ENCODE results near the gene LRRC47.

DNA sequence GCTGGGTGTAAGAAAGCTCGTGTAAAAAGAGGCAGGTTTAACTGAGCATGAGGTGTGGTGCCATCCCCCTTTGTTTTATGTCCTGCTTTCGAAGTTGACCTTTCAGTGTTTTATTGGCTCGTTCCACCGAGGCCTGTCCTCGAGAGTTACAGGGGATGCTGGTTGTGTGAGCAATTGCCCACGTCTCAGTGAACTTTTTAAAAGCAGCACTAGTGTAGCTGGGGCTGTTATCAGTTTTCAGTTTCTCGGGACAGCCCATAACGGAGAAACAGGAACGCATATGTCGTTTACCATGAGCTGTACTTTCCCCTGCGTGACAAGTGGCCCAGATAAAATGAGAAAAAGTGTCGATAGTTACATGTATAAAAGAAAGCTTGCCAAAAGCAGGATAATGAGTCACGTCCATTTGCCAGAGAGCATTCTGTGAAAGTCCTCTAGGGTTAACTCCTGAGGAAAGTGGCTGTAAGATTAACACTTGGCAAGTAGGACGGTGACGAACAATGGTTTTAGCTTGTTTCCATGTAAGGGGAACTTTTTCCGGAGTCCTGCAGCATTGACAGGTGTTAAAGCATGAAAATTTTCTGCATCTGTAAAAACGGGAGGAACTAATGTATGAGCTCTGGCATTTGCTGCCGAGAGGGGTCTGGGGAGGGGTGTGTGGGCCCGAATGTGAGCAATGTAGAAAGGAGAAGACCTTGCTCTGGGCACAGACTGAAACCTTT lies 7.8 kb upstream of the LRRC47 start:
- TF ChIP-seq, protein P1, sequence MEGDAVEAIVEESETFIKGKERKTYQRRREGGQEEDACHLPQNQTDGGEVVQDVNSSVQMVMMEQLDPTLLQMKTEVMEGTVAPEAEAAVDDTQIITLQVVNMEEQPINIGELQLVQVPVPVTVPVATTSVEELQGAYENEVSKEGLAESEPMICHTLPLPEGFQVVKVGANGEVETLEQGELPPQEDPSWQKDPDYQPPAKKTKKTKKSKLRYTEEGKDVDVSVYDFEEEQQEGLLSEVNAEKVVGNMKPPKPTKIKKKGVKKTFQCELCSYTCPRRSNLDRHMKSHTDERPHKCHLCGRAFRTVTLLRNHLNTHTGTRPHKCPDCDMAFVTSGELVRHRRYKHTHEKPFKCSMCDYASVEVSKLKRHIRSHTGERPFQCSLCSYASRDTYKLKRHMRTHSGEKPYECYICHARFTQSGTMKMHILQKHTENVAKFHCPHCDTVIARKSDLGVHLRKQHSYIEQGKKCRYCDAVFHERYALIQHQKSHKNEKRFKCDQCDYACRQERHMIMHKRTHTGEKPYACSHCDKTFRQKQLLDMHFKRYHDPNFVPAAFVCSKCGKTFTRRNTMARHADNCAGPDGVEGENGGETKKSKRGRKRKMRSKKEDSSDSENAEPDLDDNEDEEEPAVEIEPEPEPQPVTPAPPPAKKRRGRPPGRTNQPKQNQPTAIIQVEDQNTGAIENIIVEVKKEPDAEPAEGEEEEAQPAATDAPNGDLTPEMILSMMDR (IDR thresholded peaks at IDR 0.05): no peak
- no peak for TF ChIP-seq POLR2A (IDR thresholded peaks at IDR 0.05)
- no peak for TF ChIP-seq POLR2AphosphoS5 (IDR thresholded peaks at IDR 0.05)
